DOHH2 (cell line): ENCODE data around the gene PDCL2.

ENCODE experiments used
- H3F3A ChIP-seq: fragments of 200-600 bp; sonication (generic), shearing (Covaris generic); 2 replicates; pipeline ENCODE4 v1.6.0; 2016; ENCODE audit warnings: antibody characterized with exemption, mild to moderate bottlenecking; ENCODE audit not compliant: control insufficient read depth, insufficient read depth
- H3K27ac ChIP-seq: fragments of 200-600 bp; sonication (generic); 2 replicates; pipeline ENCODE4 v1.5.1; 2014; ENCODE audit warnings: low read depth, mild to moderate bottlenecking, low read length, moderate library complexity
- H3K27me3 ChIP-seq: fragments of 200-600 bp; sonication (generic); 2 replicates; pipeline ENCODE4 v1.6.1; 2014; ENCODE audit warnings: mild to moderate bottlenecking, low read length, mixed read lengths; ENCODE audit not compliant: control insufficient read depth
- H3K36me3 ChIP-seq: fragments of 200-600 bp; sonication (generic); 2 replicates; pipeline ENCODE4 v1.6.1; 2014; ENCODE audit warnings: mild to moderate bottlenecking, low read length, moderate library complexity, mixed read lengths; ENCODE audit not compliant: control insufficient read depth
- H3K4me1 ChIP-seq: fragments of 200-600 bp; sonication (generic); 2 replicates; pipeline ENCODE4 v1.6.1; 2014; ENCODE audit warnings: mild to moderate bottlenecking, low read length, mixed read lengths; ENCODE audit not compliant: control insufficient read depth
- H3K4me2 ChIP-seq: fragments of 200-600 bp; sonication (generic); 2 replicates; pipeline ENCODE4 v1.6.0; 2014; ENCODE audit warnings: mild to moderate bottlenecking, low read length, moderate library complexity
- H3K4me3 ChIP-seq: fragments of 200-600 bp; sonication (generic); 2 replicates; pipeline ENCODE4 v1.5.1; 2014; ENCODE audit warnings: mild to moderate bottlenecking, low read length, mixed read lengths
- H3K79me2 ChIP-seq: fragments of 200-600 bp; sonication (generic); 2 replicates; pipeline ENCODE4 v1.6.1; 2014; ENCODE audit warnings: mild to moderate bottlenecking, low read length, mixed read lengths; ENCODE audit not compliant: control insufficient read depth
- H3K9me2 ChIP-seq: fragments of 200-600 bp; sonication (generic); replicated peaks from 2 replicates; pipeline ENCODE4 v1.6.1; 2014; ENCODE audit warnings: mild to moderate bottlenecking, low read length, mixed read lengths; ENCODE audit not compliant: control insufficient read depth
- H3K9me3 ChIP-seq: fragments of 200-600 bp; sonication (generic); 2 replicates; pipeline ENCODE4 v1.6.1; 2014; ENCODE audit warnings: antibody characterized with exemption, low read length, mixed read lengths; ENCODE audit not compliant: control insufficient read depth, insufficient read depth
- H4K20me1 ChIP-seq: fragments of 200-600 bp; sonication (generic); 2 replicates; pipeline ENCODE4 v1.6.0; 2014; ENCODE audit warnings: low read depth, mild to moderate bottlenecking, antibody characterized with exemption, low read length, moderate library complexity; ENCODE audit not compliant: control insufficient read depth, insufficient read depth
- EZH2phosphoT487 ChIP-seq: fragments of 200-600 bp; sonication (generic); IDR thresholded peaks from 2 replicates; pipeline ENCODE4 v1.6.1; 2017; ENCODE audit warnings: borderline replicate concordance, mild to moderate bottlenecking, antibody characterized with exemption, low read length, moderate library complexity, mixed read lengths
- TF ChIP-seq, protein P1 (sequence below): fragments of 200-600 bp; sonication (generic); IDR thresholded peaks from one replicate; pipeline ENCODE4 v1.5.1; 2014; ENCODE audit warnings: antibody characterized with exemption, mild to moderate bottlenecking, low read depth, low read length; ENCODE audit not compliant: poor library complexity, severe bottlenecking

PDCL2 gene

DNA sequence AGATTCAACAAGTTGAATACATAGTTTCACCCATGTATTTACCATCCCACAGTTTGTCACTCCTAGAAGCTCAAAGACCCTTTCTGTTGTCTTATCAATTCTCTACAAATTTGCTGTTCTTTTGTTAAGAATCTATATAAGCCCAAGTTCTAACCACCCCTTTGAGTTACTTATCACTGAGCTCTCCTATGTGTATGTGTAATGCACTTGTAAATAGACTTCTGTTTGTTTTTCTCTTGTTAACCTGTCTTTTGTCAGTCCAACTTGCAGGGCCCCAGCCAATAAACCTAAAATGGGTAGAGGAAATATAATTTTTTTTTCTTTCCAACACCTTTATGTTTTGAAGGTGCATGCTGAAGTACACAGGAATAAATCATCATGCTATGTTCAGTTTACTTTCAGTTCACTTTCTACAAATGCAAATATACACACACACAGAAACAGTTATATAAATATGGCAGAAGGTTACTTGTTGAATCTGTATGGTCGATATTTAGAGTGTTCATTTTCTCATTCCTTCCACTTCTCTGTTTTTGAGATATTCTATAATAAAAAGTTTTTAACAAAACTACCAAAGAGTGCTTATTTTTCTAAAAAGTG lies 23.0 kb downstream of the PDCL2 start:
- H3K4me1 ChIP-seq: peaks cover 16% of the 10 kb centered on the region
- 0 out of 2 replicates have a peak overlapping the region, but pooled peaks have one; percentile 3 for H3K4me2 ChIP-seq
- TF ChIP-seq EZH2phosphoT487: no peak
- TF ChIP-seq, protein P1, sequence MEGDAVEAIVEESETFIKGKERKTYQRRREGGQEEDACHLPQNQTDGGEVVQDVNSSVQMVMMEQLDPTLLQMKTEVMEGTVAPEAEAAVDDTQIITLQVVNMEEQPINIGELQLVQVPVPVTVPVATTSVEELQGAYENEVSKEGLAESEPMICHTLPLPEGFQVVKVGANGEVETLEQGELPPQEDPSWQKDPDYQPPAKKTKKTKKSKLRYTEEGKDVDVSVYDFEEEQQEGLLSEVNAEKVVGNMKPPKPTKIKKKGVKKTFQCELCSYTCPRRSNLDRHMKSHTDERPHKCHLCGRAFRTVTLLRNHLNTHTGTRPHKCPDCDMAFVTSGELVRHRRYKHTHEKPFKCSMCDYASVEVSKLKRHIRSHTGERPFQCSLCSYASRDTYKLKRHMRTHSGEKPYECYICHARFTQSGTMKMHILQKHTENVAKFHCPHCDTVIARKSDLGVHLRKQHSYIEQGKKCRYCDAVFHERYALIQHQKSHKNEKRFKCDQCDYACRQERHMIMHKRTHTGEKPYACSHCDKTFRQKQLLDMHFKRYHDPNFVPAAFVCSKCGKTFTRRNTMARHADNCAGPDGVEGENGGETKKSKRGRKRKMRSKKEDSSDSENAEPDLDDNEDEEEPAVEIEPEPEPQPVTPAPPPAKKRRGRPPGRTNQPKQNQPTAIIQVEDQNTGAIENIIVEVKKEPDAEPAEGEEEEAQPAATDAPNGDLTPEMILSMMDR: no peak
- no peak overlapping the region for H3K4me3 ChIP-seq
- no peaks in the 10 kb centered on the region for H3K9me3 ChIP-seq
- no peak overlapping the region for H3K27ac ChIP-seq
- no peaks in the 10 kb centered on the region for H4K20me1 ChIP-seq
- no peaks in the 10 kb centered on the region for H3K9me2 ChIP-seq
- H3F3A ChIP-seq: no peaks in the 10 kb centered on the region
- no peaks in the 10 kb centered on the region for H3K27me3 ChIP-seq
- no peaks in the 10 kb centered on the region for H3K79me2 ChIP-seq
- no peaks in the 10 kb centered on the region for H3K36me3 ChIP-seq

DNA sequence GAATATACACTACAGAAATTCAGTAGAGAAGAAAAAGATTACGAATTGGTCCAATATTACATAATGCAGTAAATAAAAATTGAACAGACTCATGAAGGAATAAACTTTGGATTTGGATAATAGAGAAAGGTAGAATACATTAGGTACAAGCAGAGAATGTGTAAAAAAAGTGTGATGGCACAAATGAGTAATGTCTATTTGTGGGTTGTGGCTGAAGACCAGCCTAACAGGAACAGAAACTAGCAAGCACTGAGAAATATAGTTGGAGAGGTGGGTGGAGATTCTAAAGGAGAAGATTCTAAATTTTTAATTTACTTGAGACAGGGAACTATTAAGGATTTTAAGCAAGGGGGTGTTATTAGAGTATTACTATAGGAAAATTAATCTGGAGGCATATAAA lies 30.2 kb downstream of the PDCL2 start:
- no peak for TF ChIP-seq EZH2phosphoT487
- TF ChIP-seq, protein P1: no peak
- Histone ChIP-seq H3K9me3 (no peaks in the 10 kb centered on the region), H3K4me3 (peak overlapping the region; percentile 45), H3K27ac (no peak overlapping the region), H3K79me2 (no peaks in the 10 kb centered on the region), H3K27me3 (no peaks in the 10 kb centered on the region), H3K36me3 (no peaks in the 10 kb centered on the region), H3K4me2 (peak overlapping the region; percentile 64), H3K9me2 (no peaks in the 10 kb centered on the region), H3K4me1 (peaks cover 18% of the 10 kb centered on the region), H3F3A (no peaks in the 10 kb centered on the region), H4K20me1 (no peaks in the 10 kb centered on the region)

DNA sequence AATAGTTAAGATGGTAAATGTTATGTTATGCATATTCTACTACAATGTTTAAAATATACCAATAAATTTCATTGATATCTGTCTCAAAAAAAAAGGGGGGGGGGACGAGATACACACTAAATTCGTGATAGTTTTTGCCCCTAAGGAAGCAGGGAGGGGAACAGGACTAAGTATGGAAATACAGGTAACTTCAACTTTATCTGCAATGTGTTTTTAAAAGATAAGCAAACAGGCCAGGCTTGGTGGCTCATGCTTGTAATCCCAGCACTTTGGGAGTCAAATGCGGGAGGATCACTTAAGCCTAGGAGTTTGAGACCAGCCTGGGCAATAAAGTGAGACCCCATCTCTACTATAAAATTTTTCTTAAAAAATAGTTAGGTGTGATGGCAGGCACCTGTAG lies 31.9 kb downstream of the PDCL2 start:
- TF ChIP-seq, protein P1: no peak
- TF ChIP-seq EZH2phosphoT487: no peak
- no peaks in the 10 kb centered on the region for H3F3A ChIP-seq

More for the DNA sequence above, 31.9 kb downstream of the PDCL2 start:
- Histone ChIP-seq H3K27ac (no peak overlapping the region), H3K4me2 (no peak overlapping the region), H4K20me1 (no peaks in the 10 kb centered on the region), H3K36me3 (no peaks in the 10 kb centered on the region), H3K9me2 (no peaks in the 10 kb centered on the region), H3K27me3 (no peaks in the 10 kb centered on the region), H3K9me3 (no peaks in the 10 kb centered on the region), H3K4me1 (peaks cover 18% of the 10 kb centered on the region), H3K4me3 (no peak overlapping the region), H3K79me2 (no peaks in the 10 kb centered on the region)
